ENCODE results near the gene ROS1.

DNA sequence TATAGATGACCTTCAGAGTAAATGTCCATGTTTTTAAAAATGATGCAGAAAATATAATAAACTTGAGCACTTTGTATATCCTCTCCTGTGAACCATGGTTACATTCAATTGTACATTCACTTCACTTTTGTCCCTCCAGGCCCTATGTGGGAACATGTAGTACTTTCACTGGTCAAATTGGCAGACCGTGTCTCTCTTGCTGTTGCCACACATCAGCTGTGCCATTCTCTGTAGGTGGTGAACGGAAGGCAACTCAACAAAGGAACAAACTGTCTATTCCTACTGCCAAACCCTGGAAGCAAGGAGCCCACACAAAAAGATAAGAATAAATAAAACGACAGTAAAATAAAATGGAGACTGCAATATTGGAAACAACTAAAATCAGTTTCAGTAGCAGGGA, 2.0 kb downstream of the ROS1 start:
- TF ChIP-seq, protein P1, sequence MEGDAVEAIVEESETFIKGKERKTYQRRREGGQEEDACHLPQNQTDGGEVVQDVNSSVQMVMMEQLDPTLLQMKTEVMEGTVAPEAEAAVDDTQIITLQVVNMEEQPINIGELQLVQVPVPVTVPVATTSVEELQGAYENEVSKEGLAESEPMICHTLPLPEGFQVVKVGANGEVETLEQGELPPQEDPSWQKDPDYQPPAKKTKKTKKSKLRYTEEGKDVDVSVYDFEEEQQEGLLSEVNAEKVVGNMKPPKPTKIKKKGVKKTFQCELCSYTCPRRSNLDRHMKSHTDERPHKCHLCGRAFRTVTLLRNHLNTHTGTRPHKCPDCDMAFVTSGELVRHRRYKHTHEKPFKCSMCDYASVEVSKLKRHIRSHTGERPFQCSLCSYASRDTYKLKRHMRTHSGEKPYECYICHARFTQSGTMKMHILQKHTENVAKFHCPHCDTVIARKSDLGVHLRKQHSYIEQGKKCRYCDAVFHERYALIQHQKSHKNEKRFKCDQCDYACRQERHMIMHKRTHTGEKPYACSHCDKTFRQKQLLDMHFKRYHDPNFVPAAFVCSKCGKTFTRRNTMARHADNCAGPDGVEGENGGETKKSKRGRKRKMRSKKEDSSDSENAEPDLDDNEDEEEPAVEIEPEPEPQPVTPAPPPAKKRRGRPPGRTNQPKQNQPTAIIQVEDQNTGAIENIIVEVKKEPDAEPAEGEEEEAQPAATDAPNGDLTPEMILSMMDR (IDR thresholded peaks at IDR 0.05) = no peak
- no peak for TF ChIP-seq POLR2A (IDR thresholded peaks at IDR 0.05; ENCODE audit: low read depth)
- no peak for TF ChIP-seq POLR2AphosphoS5 (IDR thresholded peaks at IDR 0.05)
- TF ChIP-seq EP300 (IDR thresholded peaks at IDR 0.05) = no peak
